GM19468 (cell line): Measurements from ENCODE around the gene NUDT3.
"Not testable (repeated sequence)": the region's sequence is repeated elsewhere in the genome, so short reads cannot be mapped to it uniquely, and the experiment has no call there.

ENCODE experiments used
- ATAC-seq: cut with Tn5 transposase; IDR thresholded peaks from one replicate; pipeline ENCODE4 v1.9.1; 2021; ENCODE audit warnings: mild to moderate bottlenecking, moderate library complexity, moderate number of reproducible peaks; ENCODE audit not compliant: unreplicated experiment; ENCODE audit errors: extremely low read depth

Gene NUDT3

GRCh38 chr6:34269658-34270341 is 122.7 kb downstream of the NUDT3 start:
- ATAC-seq, result not testable (repeated sequence)

DNA sequence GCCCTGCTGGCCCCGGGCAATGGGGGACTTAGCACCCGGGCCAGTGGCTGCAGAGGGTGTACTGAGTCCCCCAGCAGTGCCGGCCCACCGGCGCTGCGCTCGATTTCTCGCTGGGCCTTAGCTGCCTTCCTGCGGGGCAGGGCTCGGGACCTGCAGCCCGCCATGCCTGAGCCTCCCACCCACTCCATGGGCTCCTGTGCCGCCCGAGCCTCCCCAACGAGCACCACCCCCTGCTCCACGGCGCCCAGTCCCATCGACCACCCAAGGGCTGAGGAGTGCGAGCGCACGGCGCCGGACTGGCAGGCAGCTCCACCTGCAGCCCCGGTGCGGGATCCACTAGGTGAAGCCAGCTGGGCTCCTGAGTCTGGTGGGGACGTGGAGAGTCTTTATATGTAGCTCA is 123.3 kb downstream of the NUDT3 start:
- ATAC-seq, result not testable (repeated sequence)

GRCh38 chr6:34267746-34268145 is 124.7 kb downstream of the NUDT3 start:
- no peak for ATAC-seq

GRCh38 chr6:34263484-34263883 is 129.0 kb downstream of the NUDT3 start:
- ATAC-seq, result not testable (repeated sequence)

- ATAC-seq, result no peak
These were observed 131.7 kb downstream of the NUDT3 start for GRCh38 chr6:34260576-34261267.

DNA sequence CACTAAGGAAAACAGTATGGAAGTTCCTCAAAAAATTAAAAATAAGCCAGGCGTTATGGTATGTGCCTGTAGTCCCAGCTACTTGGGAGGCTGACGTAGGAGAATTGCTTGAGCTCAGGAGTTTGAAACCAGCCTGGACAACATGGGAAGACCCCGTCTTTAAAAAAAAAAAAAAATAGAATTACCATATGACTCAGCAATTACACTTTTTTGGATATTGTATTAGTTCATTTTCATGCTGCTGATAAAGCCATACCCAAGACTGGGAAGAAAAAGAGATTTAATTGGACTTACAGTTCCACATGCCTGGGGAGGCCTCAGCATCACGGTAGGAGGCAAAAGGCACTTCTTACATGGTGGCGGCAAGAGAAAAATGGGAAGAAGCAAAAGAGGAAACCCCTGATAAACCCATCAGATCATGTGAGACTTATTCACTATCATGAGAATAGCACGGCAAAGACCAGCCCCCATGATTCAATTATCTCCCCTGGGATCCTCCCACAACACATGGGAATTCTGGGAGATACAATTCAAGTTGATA is 132.9 kb downstream of the NUDT3 start:
- no peak for ATAC-seq

DNA sequence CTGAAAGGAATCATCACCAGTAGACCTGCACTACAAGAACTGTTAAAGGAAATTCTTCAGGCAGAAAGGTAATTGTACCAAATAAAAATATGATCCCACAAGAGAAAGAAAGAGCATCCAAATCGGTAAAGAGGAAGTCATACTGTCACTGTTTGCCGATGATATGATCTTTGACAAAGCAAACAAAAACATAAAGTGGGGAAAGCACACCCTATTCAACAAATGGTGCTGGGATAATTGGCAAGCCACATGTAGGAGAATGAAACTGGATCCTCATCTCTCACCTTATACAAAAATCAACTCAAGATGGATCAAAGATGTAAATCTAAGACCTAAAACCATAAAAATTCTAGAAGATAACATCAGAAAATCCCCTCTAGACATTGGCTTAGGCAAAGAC is 140.1 kb downstream of the NUDT3 start:
- not testable (repeated sequence) for ATAC-seq

GRCh38 chr6:34249469-34250261 is 142.8 kb downstream of the NUDT3 start:
- ATAC-seq, result no peak

GRCh38 chr6:34248727-34249468 is 143.6 kb downstream of the NUDT3 start, which contains the start of gene SMIM29:
SMIM29 (minus strand) TSS chr6:34249006; CDS start chr6:34247791, 1,215 bp downstream.
- peak; percentile 64 for ATAC-seq

- ATAC-seq, result no peak
These were observed 144.2 kb downstream of the NUDT3 start for GRCh38 chr6:34248198-34248726.

DNA sequence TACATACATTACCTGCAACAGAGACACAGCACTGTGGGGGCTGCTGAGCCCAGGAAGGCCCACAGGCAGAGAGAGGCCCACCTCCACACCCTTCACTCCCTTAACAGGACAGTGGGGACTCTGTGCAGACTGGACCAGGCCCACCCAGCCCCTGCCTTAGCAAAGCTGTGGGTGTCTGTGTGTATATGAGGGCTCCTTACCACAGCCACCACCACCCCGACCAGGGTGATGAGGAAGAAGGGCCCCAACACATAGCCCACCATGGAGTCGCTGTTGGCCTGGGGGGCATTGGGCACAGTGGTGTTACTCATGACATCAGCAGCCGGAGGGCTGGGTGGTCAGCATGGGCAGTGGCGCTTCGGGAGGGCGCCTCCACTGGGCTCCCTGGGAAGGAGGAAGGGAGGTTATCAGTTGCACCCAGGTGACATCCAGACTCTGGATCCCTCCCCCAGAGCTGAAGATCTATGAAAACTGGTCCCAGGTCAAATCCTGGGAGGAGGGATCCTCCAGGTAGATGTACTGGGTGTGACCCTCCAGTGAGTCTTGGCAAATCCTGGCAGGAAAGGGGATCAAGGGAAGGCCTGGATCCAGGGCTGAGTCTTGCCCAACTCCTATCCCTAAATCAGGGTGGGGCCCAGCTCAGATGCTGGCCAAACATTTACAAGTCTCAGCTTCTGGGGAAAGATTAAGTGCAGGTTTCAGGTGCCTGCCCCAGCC is 144.8 kb downstream of the NUDT3 start:
- ATAC-seq, result no peak

DNA sequence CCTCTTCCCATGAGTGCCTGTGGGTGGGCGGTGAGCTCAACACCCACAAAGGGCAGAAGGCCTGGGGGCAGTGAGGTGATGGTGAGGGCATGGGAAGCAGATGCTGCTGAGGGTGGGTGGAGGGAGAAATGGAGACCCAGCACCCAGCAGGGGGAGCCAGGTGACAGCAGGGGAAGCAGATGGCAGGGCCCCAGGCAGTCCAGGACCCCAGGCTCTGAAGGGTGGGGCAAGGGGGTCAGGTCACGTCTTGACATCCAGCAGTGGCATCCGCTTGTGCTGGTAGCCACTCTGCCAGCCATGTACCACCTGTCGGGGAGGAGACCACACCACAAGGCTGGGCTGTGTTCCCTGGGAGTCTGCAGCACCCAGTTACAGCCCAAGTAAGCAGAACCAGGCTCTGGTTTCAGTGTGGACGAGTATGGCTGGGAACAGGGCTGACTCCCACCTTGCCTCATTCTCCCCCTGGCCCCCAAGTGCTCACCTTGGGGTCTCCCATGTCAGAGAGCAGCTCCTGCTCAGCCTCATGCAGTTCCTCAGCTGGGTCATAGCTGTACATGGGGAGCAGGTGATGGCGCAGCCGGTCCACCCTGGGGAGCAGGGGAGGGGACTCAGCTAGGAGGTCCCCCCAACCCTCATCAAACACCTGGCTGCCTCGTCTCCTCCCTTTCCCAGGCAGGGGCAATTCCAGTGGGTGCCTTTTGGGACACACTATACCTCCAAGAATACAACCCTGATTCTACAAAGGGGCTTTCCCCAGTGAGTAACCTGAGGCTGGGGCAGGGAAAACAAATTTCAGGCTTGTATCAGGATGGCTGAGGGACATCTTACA is 145.7 kb downstream of the NUDT3 start:
- no peak for ATAC-seq

DNA sequence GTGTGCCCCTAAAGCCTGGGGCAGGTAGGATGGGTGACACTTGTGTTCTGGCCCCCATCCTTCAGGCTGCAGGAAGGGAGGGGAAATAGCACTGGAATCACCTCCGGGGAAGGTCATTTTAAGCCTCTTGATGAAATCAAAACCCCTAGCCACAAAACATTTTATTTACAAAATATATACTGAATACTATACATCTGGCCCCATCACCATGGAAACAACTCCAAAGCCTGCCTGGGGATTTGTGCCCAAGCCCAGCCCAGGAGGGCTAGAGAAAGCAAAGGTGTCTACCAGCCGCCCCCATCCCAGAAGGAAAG is 146.3 kb downstream of the NUDT3 start:
- ATAC-seq, result no peak

- ATAC-seq, result not testable (repeated sequence)
These were observed 146.7 kb downstream of the NUDT3 start for GRCh38 chr6:34245761-34246140.

DNA sequence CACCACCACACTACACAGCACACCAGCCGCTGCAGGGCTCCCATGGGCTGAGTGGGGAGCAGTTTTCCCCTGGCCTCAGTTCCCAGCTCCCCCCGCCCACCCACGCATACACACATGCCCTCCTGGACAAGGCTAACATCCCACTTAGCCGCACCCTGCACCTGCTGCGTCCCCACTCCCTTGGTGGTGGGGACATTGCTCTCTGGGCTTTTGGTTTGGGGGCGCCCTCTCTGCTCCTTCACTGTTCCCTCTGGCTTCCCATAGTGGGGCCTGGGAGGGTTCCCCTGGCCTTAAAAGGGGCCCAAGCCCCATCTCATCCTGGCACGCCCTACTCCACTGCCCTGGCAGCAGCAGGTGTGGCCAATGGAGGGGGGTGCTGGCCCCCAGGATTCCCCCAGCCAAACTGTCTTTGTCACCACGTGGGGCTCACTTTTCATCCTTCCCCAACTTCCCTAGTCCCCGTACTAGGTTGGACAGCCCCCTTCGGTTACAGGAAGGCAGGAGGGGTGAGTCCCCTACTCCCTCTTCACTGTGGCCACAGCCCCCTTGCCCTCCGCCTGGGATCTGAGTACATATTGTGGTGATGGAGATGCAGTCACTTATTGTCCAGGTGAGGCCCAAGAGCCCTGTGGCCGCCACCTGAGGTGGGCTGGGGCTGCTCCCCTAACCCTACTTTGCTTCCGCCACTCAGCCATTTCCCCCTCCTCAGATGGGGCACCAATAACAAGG is 147.3 kb downstream of the NUDT3 start:
- not testable (repeated sequence) for ATAC-seq

DNA sequence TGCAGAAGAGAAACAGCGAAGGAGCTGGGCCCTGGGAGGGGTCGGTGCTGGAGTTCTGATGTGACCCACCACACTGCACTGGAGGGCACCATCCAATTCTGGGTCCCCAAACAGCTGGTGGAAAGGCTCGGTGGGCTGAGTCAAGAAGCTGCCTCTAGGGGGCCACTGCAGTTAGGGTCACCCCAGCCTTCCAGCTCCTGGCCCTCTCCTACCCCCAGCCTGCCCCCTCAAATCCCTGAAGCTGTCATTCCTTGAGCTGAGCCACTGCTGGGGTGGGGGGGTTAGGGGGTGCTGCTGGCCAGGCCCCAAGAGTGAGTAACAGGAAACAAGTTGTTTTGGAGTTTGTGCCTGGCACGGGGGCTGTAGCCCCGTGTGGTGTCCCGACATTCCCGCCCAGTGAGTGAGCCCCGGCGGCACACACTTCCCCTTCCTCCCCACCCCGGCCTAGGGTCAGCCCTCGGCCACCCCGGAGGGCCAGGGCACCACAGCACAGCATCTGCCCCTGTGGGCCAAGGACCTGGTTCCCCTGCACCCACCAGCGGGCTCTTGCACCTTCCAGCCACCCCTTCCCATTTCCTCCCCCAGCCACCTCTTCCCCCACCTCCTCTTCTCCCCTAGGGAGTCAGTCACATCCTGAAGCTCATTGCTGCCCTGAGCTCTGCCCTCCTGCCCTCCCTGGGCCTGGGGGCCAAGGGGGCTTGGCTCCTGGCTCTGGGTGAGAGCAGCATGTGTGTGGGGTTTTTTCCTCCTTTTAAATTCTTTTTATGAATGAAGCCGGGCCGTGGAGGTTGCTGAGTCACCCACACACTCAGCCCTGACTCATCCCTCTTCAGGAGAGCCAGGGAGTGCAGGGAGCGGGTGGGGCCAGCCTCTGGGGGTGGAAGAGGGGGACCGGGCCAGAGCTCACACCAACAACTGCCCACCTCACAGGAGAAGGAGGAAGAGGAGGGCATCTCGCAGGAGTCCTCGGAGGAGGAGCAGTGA is 148.3 kb downstream of the NUDT3 start:
- no peak for ATAC-seq
